RWPE1 (cell line): ENCODE results near the gene PITPNB.
A peak's percentile ranks its signal among the peaks of the same experiment; 100 is the strongest.

Experiments
- CTCF ChIA-PET: fragments of 350-600 bp; sonication (Branson Sonifier 250); formaldehyde crosslinking; extraction: SDS; loops from one replicate; lab custom pipeline; 2021; lab: Yijun Ruan, JAX
- POLR2A ChIA-PET: fragments of 400-600 bp; formaldehyde crosslinking; extraction: SDS; loops from one replicate; lab custom pipeline; 2020; ENCODE audit warnings: antibody characterized with exemption; ENCODE audit not compliant: low non-redundant PET; lab: Yijun Ruan, JAX
- DNase-seq: peaks from one replicate; pipeline ENCODE4 v3.0.0; 2012; ENCODE audit warnings: low spot score
- H3K27ac ChIP-seq: fragments of 450-650 bp; 2 replicates; pipeline ENCODE4 v1.5.1; 2017
- CTCF ChIP-seq: fragments of 450-650 bp; conservative IDR thresholded peaks from 2 replicates; pipeline ENCODE4 v1.5.1; 2017; ENCODE audit warnings: low read depth, mild to moderate bottlenecking

PITPNB gene

DNA sequence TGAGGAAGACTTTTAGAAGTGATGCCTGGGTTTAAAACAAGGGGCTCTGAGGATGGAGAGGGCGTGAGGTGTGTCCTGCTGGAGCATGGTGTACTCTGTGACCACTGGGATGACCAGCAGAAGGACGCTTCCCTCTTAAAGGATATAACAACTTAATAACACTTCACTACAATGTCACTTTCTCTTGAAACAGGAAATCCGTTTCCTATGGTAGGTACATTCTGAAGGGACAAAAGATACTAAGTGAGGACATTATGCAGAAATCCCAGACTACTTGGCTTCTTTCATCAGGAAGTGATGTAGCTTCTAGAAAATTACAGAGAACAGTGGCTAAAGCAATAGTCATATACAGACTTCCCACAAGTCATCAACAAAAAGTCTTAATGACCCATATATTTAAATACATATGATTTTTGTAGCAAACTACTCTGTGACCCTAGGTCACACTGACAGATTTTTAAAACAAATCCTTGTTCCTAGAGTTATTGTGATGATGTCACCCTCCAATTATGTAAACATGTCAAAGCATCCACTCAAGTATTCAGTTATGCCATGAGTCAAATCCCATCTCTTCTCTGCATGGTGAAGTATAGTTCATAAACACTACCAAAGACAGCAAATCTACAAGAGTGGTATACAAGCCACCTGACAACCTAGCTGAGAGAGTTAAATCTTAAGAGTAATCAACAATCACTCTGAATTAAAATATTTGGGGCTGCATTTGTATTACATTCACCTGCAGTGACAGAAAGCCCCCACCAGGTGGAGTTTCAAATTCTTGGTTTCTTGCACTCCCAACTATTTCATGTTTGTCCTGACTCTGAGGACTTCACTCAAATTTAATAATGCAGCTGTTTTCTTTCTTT is 32.8 kb downstream of the PITPNB start:
- DNase-seq = peak; percentile 37
- POLR2A ChIA-PET = no interaction called here
- H3K27ac ChIP-seq = no peak overlapping the region
- peak; percentile 88 for TF ChIP-seq CTCF
- CTCF ChIA-PET = interaction anchor here (0.5 to 1.3 kb wide), 5 partner anchors 97 to 1493 kb away, joined by 3 to 5 read pairs (median 4); no protein-coding TSS in a partner anchor

DNA sequence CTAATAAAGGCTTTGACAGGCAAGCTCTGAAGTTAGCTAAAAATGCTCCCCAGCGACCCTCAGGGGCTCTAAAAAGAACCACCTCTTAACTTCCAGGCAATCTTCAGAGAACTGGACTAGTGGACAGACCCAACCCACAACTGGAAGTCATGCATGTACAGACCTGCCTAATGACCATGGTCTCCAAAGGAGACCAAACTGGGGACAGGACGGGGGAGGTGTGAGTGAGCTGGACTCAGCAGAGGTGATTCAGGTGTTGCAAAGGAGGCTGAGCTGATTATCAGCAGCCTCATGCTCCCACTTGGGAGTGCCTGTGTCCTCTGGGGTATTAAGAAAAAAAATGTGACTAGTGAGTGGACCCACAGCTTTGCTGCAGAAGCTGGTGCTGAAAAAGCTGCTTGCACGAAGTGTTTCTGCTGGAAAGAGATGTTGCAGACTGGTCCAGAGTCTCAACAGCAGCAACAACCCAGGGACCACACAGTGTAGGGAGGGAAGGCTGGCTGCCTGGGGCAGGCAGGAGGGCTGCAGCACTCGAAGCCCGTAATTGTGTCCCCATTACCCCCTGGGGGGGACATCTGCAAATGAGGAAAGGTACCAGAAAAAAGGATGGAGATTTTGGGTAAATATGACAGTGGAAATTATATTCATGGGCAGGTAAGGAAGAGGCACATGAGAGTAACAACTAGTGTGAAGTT is 35.3 kb downstream of the PITPNB start:
- no peak for TF ChIP-seq CTCF
- peak overlapping the region; percentile 46 for H3K27ac ChIP-seq
- no peak for DNase-seq
- ChIA-PET CTCF (interaction anchor here (0.6 to 1.2 kb wide), 2 partner anchors 20 to 125 kb away, joined by 3 to 4 read pairs; no protein-coding TSS in a partner anchor), POLR2A (no interaction called here)

DNA sequence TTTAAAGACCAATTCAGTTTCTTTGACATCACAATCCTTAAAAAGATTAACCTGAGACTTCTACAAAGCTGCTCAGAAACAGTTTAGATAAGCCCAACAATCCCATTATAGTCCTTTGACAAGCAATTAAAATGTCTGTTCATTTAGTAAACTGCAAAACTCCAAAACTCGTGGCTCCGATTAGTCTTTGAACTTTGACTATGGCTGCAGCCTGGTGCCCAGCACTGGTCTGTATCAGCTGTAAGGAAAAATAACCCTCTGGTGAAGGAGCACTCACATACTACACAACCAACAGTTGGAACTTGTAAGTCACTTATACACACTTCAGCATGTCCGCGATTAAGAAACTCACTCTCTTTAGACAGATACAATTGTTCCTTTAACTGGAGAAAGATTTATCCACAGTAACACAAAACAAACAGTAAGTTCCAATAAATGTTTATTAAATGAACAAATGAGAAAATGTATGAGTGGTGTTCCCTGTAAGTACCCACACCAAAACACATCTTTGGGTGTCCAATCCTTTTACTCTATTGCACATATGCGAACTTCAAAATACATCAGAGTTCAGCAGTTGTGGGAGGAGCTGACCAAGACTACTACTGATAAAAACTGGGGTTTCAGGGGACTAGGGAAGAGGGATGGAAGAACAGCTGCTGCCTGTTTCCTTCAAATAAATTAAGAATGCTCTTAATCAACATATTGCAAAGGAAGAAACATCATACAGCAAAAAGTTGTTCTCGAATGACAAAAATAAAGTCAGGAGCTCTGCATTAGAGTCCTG is 36.4 kb downstream of the PITPNB start:
- CTCF ChIA-PET = interaction anchor here (1.2 kb wide), 1 partner anchor 126 kb away, joined by 3 read pairs; no protein-coding TSS in a partner anchor
- DNase-seq = no peak
- POLR2A ChIA-PET = no interaction called here
- no peak for TF ChIP-seq CTCF
- no peak overlapping the region for H3K27ac ChIP-seq

DNA sequence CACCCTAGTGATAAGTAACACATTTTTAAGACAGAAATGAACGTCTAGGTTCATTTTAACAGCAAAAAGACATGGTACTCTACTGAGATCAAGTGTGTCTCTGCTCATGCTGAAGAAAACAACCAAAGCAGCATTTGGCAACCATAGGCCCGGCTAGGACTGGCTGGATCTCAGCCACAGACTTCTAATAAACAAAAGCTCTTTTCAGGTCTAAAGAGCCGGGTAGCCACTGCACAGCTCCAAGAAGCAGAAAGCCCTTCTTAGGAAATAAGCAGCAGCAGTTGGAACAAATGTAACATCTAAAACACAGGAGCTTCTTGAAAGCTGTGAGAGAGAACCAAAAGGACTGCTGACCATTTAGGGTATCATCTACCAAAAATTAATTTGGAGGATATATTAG is 37.6 kb downstream of the PITPNB start:
- no peak overlapping the region for H3K27ac ChIP-seq

DNA sequence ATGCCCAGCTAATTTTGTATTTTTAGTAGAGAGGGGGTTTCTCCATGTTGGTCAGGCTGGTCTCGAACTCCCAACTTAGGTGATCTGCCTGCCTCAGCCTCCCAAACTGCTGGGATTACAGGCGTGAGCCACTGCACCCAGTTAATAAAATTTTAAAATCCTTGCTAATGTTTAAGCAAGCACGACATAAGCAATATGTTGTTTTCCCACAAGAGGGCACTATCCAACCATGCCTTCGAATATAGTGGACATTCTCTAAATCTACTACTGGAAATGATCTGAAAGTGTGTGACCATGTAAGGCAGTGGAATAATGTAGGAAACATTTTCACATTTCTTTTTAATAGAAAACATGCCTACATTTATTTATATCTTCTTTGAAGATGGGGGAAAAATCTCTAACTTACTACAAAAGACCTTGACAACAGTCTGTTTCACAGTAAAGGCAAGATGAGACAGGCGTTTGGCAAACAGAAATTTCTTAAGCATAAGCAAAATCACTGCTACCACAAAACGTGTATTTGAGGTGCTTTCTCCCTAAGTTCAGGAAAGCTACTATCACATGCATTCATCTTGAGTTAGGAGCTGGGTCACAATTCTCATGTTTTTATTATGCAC is 38.2 kb downstream of the PITPNB start:
- peak overlapping the region; percentile 51 for H3K27ac ChIP-seq
- DNase-seq = peak; percentile 28
- ChIA-PET POLR2A (no interaction called here), CTCF (interaction anchor here (0.6 to 0.8 kb wide), 5 partner anchors 17 to 682 kb away, joined by 3 to 6 read pairs (median 3); no protein-coding TSS in a partner anchor)
- peak; percentile 82 for TF ChIP-seq CTCF

More for the DNA sequence above, 37.6 kb downstream of the PITPNB start:
- no peak for TF ChIP-seq CTCF
- POLR2A ChIA-PET = no interaction called here
- DNase-seq = no peak
- CTCF ChIA-PET = interaction anchor here (0.7 kb wide), 1 partner anchor 17 kb away, joined by 3 read pairs; no protein-coding TSS in a partner anchor
